Stomach (tissue), 9 donors: Measurements from ENCODE around the gene EEF1AKMT1. TPM values are rescaled to one million over a fixed set of nuclear protein-coding genes. Genes with fewer than 3 reads are reported as not detected.

Experiments used
- DNase-seq, 2 donors: peaks; one replicate each; pipeline versions ENCODE4 v3.0.0 to v3.0.0-alpha.2; 2013 to 2019
- H3K27ac ChIP-seq, 5 donors: fragments of 200-600 bp in 4 of 5; sonication (generic) in 4 of 5; one replicate each; pipeline ENCODE4 v1.5.1; 2013 to 2019; ENCODE audit warnings: mild to moderate bottlenecking in 1 of 5, moderate library complexity in 1 of 5
- H3K27me3 ChIP-seq, 3 donors: fragments of 200-600 bp; sonication (generic); one replicate each; pipeline ENCODE4 v1.5.1; 2017 to 2019; ENCODE audit warnings: mixed run types in 1 of 3
- H3K36me3 ChIP-seq, 4 donors: fragments of 200-600 bp; sonication (generic); 1 replicate in 3 of 4; 2 replicates in 1 of 4; pipeline ENCODE4 v1.5.1; 2016 to 2019
- H3K4me1 ChIP-seq, 4 donors: fragments of 200-600 bp; sonication (generic); one replicate each; pipeline ENCODE4 v1.5.1; 2016 to 2019
- H3K4me3 ChIP-seq, 4 donors: fragments of 200-600 bp; sonication (generic) in 3 of 4; one replicate each; pipeline ENCODE4 v1.5.1; 2016 to 2019; ENCODE audit warnings: mild to moderate bottlenecking in 1 of 4
- H3K9me3 ChIP-seq, 4 donors: fragments of 200-600 bp; sonication (generic); one replicate each; pipeline ENCODE4 v1.5.1; 2016 to 2019
- CTCF ChIP-seq, 7 experiments: fragments of 450-650 bp in 4 of 7; fragments of 200-600 bp in 3 of 7; sonication (generic) in 3 of 7; IDR thresholded peaks; one replicate each; pipeline ENCODE4 v1.5.1; 2016 to 2019; ENCODE audit warnings: antibody characterized with exemption in 7 of 7, control low read depth in 2 of 7, mild to moderate bottlenecking in 1 of 7
- EP300 ChIP-seq: sonication (generic); formaldehyde crosslinking; IDR thresholded peaks from one replicate; pipeline ENCODE4 v1.6.1; 2017; ENCODE audit warnings: antibody characterized with exemption
- POLR2A ChIP-seq, 4 donors: fragments of 450-650 bp; IDR thresholded peaks; one replicate each; pipeline ENCODE4 v1.6.1; 2016; ENCODE audit warnings: antibody characterized with exemption in 4 of 4, control low read depth in 2 of 4, mild to moderate bottlenecking in 1 of 4, moderate library complexity in 1 of 4
- POLR2AphosphoS5 ChIP-seq, 3 donors: sonication (generic); formaldehyde crosslinking; IDR thresholded peaks; one replicate each; pipeline ENCODE4 v1.6.1; 2016; ENCODE audit warnings: antibody characterized with exemption in 3 of 3
- WGBS, 5 donors: extraction: QIAGEN DNeasy Blood & Tissue Kit in 3 of 5; methylation state at CpG; one replicate each; pipeline versions ENCODE4 v1.1.5 to v1.1.7; 2013 to 2018; 5-methylcytosine and 5-hydroxymethylcytosine counted together
- intact Hi-C: fragments of 100-400 bp; cut with DNase I; formaldehyde crosslinking; loops from one replicate; pipeline ENCODE4 v1.15.1; 2023; ENCODE audit warnings: low total_unique reads
- polyA plus RNA-seq, 3 donors: library from polyadenylated mRNA; stranded (reverse); fragments of 200-250 nt; gene quantifications; one replicate each; pipeline ENCODE4 v1.2.3, GENCODE V29; 2013
- total RNA-seq, 5 donors: library from RNA; depleted of rRNA; stranded (reverse); fragments of >200 nt; gene quantifications; one replicate each; pipeline versions ENCODE4 v1.1.0 to v1.2.3, GENCODE V29; 2014 to 2016
- donor health status: healthy with polysubstance abuse.
- donor health status: Bipolar disorder and iron deficiency.
- donor health status: healthy.

EEF1AKMT1 gene
- total and polyA plus RNA-seq, 8 donors, result 3.1 to 14.1 (median 7.2) TPM; not detected in 1

- H3K4me1 ChIP-seq, result peaks cover 8 to 31% (median 20%) of the 10 kb centered on the region in 4 donors
- no peak overlapping the region for H3K4me3 ChIP-seq
These were observed 62.3 kb downstream of the EEF1AKMT1 start for GRCh38 chr13:20711301-20712044.

DNA sequence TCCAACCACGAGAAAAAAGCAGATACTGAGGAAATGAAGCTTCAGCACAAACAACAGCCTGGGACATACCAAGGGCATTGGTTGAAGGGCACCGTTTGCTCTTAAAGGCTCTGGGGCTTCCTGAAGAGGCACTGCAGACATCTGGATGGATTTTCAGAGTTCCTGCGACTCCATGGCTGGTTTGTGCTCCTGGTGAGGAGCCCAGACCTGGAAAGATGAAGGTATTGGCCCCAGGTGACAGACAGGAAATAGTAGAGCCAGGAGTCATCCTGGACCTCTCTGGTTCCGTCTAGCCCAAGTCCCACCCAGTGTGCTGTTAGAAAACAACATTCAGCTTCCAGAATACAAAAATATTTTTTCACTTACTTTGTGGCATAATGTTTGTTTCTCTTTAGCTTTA lies 64.0 kb downstream of the EEF1AKMT1 start:
- Histone ChIP-seq H3K4me1 (peaks cover 8 to 28% (median 18%) of the 10 kb centered on the region in 4 donors), H3K27me3 (peaks cover 0 to 11% (median 0%) of the 10 kb centered on the region in 3 donors), H3K4me3 (no peak overlapping the region), H3K9me3 (no peaks in the 10 kb centered on the region), H3K27ac (no peak overlapping the region), H3K36me3 (no peaks in the 10 kb centered on the region)
- no peak for DNase-seq
- 58 to 77% (median 70%) methylated on average over 4 of the region's 4 CpGs for WGBS, 5 donors
- intact Hi-C loops, result loop anchor here (5.0 to 10.0 kb wide), 3 partner anchors 65 to 218 kb away; partner anchors contain the start of gene EEF1AKMT1
- no peak for TF ChIP-seq POLR2AphosphoS5 (IDR thresholded peaks at IDR 0.05)
- no peak for TF ChIP-seq CTCF (IDR thresholded peaks at IDR 0.05)
- no peak for TF ChIP-seq POLR2A (IDR thresholded peaks at IDR 0.05)
- no peak for TF ChIP-seq EP300

More at GRCh38 chr13:20711301-20712044, 62.3 kb downstream of the EEF1AKMT1 start:
- no peak for TF ChIP-seq POLR2AphosphoS5 (IDR thresholded peaks at IDR 0.05)
- TF ChIP-seq CTCF (IDR thresholded peaks at IDR 0.05), result no peak
- TF ChIP-seq POLR2A (IDR thresholded peaks at IDR 0.05), result no peak
- no peak for TF ChIP-seq EP300
- Histone ChIP-seq H3K27ac (no peak overlapping the region), H3K27me3 (peaks cover 0 to 11% (median 0%) of the 10 kb centered on the region in 3 donors), H3K9me3 (no peaks in the 10 kb centered on the region), H3K36me3 (no peaks in the 10 kb centered on the region)
- DNase-seq, result no peak
- intact Hi-C loops, result loop anchor here (5.0 to 10.0 kb wide), 2 partner anchors 63 to 216 kb away; partner anchors contain the start of gene EEF1AKMT1
- 72 to 91% (median 87%) methylated on average over 12 to 13 of the region's 13 CpGs for WGBS, 5 donors

DNA sequence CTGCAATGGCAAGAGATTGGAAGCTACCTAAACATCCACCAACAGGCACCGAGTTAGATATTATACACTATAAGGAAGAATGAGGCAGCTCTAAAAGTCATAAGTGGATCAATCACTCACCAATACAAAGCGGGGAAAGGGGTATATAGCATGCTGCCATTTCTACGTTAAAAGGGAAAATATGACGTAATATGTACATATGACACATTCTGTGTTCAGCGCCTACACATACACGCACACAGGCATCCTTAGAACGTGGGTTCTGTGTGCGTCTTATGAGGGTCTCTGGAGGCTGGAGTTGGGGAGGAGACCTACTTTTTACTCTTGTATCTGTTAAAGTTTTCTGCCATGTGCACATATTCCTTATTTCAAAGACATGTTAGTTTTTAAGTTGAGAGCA lies 64.4 kb downstream of the EEF1AKMT1 start:
- Histone ChIP-seq H3K27ac (no peak overlapping the region), H3K36me3 (no peaks in the 10 kb centered on the region), H3K4me1 (peaks cover 8 to 27% (median 17%) of the 10 kb centered on the region in 4 donors), H3K4me3 (no peak overlapping the region), H3K9me3 (no peaks in the 10 kb centered on the region), H3K27me3 (peaks cover 0 to 9% (median 0%) of the 10 kb centered on the region in 3 donors)
- intact Hi-C loops, result loop anchor here (5.0 kb wide), 1 partner anchor 118 kb away; no protein-coding TSS in a partner anchor
- TF ChIP-seq CTCF (IDR thresholded peaks at IDR 0.05) (no peak), POLR2AphosphoS5 (IDR thresholded peaks at IDR 0.05) (no peak), EP300 (no peak), POLR2A (IDR thresholded peaks at IDR 0.05) (no peak)
- WGBS, 5 donors, result 85 to 92% (median 89%) methylated on average over 8 of the region's 8 CpGs
- DNase-seq, result no peak

DNA sequence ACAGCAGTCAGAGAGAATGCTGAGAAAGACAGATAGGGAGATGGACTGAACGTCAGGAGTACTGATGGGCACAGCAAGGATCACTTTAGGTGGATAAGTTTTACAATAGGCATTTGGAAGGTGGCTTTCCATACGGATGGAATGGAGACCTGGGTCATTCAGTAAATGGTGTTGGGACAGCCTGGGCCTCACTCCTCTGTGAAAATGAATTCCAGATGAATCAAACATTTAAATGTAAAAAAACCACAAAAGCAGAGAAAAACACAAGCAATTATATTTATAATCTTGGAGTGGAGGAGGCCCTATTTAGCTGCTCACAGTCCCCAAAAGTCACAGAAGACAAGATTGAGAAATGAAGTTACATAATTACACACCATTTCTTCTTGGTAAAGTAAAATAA lies 65.5 kb downstream of the EEF1AKMT1 start:
- Histone ChIP-seq H3K4me3 (no peak overlapping the region), H3K9me3 (no peaks in the 10 kb centered on the region), H3K4me1 (peaks cover 8 to 20% (median 14%) of the 10 kb centered on the region in 4 donors), H3K27ac (peak overlapping the region in 1 of 5 donors; percentile 24), H3K36me3 (no peaks in the 10 kb centered on the region), H3K27me3 (peaks cover 0 to 3% (median 0%) of the 10 kb centered on the region in 3 donors)
- TF ChIP-seq POLR2AphosphoS5 (IDR thresholded peaks at IDR 0.05) (no peak), EP300 (no peak), POLR2A (IDR thresholded peaks at IDR 0.05) (no peak), CTCF (IDR thresholded peaks at IDR 0.05) (no peak)
- no peak for DNase-seq
- WGBS, 5 donors, result 63 to 82% (median 73%) methylated on average over 2 of the region's 2 CpGs
- intact Hi-C loops, result loop anchor here (5.0 kb wide), 1 partner anchor 119 kb away; no protein-coding TSS in a partner anchor
